Keratinocyte (primary cell): ENCODE measurements around the gene MYPN.

Experiments
- EZH2 ChIP-seq: IDR thresholded peaks from one replicate; pipeline ENCODE4 v1.6.1; 2012; ENCODE audit warnings: inconsistent platforms, mild to moderate bottlenecking, low read length, moderate library complexity
- TF ChIP-seq, protein P1 (sequence below), 3 experiments: IDR thresholded peaks in 1 of 3; conservative IDR thresholded peaks in 1 of 3; optimal IDR thresholded peaks in 1 of 3; 2 replicates in 2 of 3; 3 replicates in 1 of 3; pipeline versions ENCODE3 to v1.5.1; 2011; ENCODE audit warnings: low read length in 3 of 3, mild to moderate bottlenecking in 3 of 3, moderate library complexity in 2 of 3, control low read depth in 1 of 3, inconsistent platforms in 1 of 3; ENCODE audit not compliant: insufficient read depth in 2 of 3; ENCODE audit errors: extremely low read depth in 1 of 3

- TF ChIP-seq, protein P1, sequence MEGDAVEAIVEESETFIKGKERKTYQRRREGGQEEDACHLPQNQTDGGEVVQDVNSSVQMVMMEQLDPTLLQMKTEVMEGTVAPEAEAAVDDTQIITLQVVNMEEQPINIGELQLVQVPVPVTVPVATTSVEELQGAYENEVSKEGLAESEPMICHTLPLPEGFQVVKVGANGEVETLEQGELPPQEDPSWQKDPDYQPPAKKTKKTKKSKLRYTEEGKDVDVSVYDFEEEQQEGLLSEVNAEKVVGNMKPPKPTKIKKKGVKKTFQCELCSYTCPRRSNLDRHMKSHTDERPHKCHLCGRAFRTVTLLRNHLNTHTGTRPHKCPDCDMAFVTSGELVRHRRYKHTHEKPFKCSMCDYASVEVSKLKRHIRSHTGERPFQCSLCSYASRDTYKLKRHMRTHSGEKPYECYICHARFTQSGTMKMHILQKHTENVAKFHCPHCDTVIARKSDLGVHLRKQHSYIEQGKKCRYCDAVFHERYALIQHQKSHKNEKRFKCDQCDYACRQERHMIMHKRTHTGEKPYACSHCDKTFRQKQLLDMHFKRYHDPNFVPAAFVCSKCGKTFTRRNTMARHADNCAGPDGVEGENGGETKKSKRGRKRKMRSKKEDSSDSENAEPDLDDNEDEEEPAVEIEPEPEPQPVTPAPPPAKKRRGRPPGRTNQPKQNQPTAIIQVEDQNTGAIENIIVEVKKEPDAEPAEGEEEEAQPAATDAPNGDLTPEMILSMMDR (optimal IDR thresholded peaks at IDR 0.05 in 1 of 3, IDR thresholded peaks at IDR 0.05 in 1 of 3, conservative IDR thresholded peaks at IDR 0.05 in 1 of 3; ENCODE audit: extremely low read depth in 1 of 3, insufficient read depth in 2 of 3, low read length in 3 of 3), result no peak
- TF ChIP-seq EZH2, result no peak
Measured at GRCh38 chr10:68133523-68133922, 24.2 kb downstream of the MYPN start.
